Measurements from ENCODE around the gene LARGE1. TPM values are rescaled to one million over a fixed set of nuclear protein-coding genes. Genes with fewer than 3 reads are reported as not detected.

LARGE1 gene
- total RNA-seq: 27.4 TPM
- long read RNA-seq, full-length matches to known transcripts: 2 of 30 reads
- long read RNA-seq, partial matches to known transcripts: 13 of 30 reads
- long read RNA-seq, other reads (novel, unspliced or antisense): 15 of 30 reads

- Histone ChIP-seq H3K4me1 (peaks cover 41% of the 10 kb centered on the region), H3K27me3 (ENCODE audit: low read depth) (peaks cover 15% of the 10 kb centered on the region), H3K9me3 (no peaks in the 10 kb centered on the region), H3K27ac (peak within 1 kb of the TSS; percentile 65), H3K4me3 (peak within 1 kb of the TSS; percentile 80), H3K36me3 (no peaks in the 10 kb centered on the region)
- no peak for TF ChIP-seq CTCF (IDR thresholded peaks at IDR 0.05)
- ATAC-seq (peak; percentile 27 to 28), DNase-seq (no peak)
- intact Hi-C loops (cut with DNase I): loop anchor here (10.0 kb wide), 1 partner anchor 185 kb away; no protein-coding TSS in a partner anchor
Observed at GRCh38 chr22:33920197-33920540, at the start of gene LARGE1. Gene LARGE1 (minus strand): TSS chr22:33920476.

GRCh38 chr22:33969045-33969444, 48.8 kb upstream of the LARGE1 start:
- ATAC-seq: no peak
- no peak overlapping the region for H3K27ac ChIP-seq
- H3K36me3 ChIP-seq: no peaks in the 10 kb centered on the region
- no peak for DNase-seq
- no peaks in the 10 kb centered on the region for H3K4me1 ChIP-seq
- H3K9me3 ChIP-seq: no peaks in the 10 kb centered on the region
- no peak for TF ChIP-seq CTCF (IDR thresholded peaks at IDR 0.05)
- intact Hi-C loops (cut with DNase I): no loop called here
- no peaks in the 10 kb centered on the region for H3K27me3 ChIP-seq (ENCODE audit: low read depth)
- H3K4me3 ChIP-seq: no peak overlapping the region

GRCh38 chr22:33964121-33964520, 43.8 kb upstream of the LARGE1 start:
- no peak overlapping the region for H3K27ac ChIP-seq
- TF ChIP-seq CTCF (IDR thresholded peaks at IDR 0.05): no peak
- H3K4me3 ChIP-seq: no peak overlapping the region
- DNase-seq (no peak), ATAC-seq (no peak)
- H3K36me3 ChIP-seq: no peaks in the 10 kb centered on the region
- intact Hi-C loops (cut with DNase I): no loop called here
- no peaks in the 10 kb centered on the region for H3K27me3 ChIP-seq (ENCODE audit: low read depth)
- no peaks in the 10 kb centered on the region for H3K9me3 ChIP-seq
- H3K4me1 ChIP-seq: no peaks in the 10 kb centered on the region

GRCh38 chr22:33962409-33962808, 42.1 kb upstream of the LARGE1 start:
- TF ChIP-seq CTCF (IDR thresholded peaks at IDR 0.05): no peak
- Histone ChIP-seq H3K9me3 (no peaks in the 10 kb centered on the region), H3K36me3 (no peaks in the 10 kb centered on the region), H3K27me3 (ENCODE audit: low read depth) (no peaks in the 10 kb centered on the region), H3K27ac (no peak overlapping the region), H3K4me3 (no peak overlapping the region), H3K4me1 (no peaks in the 10 kb centered on the region)
- intact Hi-C loops (cut with DNase I): no loop called here
- ATAC-seq (no peak), DNase-seq (no peak)

- Histone ChIP-seq H3K27me3 (ENCODE audit: low read depth) (no peaks in the 10 kb centered on the region), H3K36me3 (no peaks in the 10 kb centered on the region), H3K27ac (no peak overlapping the region), H3K4me3 (no peak overlapping the region), H3K4me1 (no peaks in the 10 kb centered on the region), H3K9me3 (no peaks in the 10 kb centered on the region)
- no peak for ATAC-seq
- intact Hi-C loops (cut with DNase I): no loop called here
- TF ChIP-seq CTCF (IDR thresholded peaks at IDR 0.05): no peak
- DNase-seq: no peak
Observed at GRCh38 chr22:33958741-33959140, 38.5 kb upstream of the LARGE1 start.

GRCh38 chr22:33957086-33957485, 36.8 kb upstream of the LARGE1 start:
- no peak overlapping the region for H3K4me3 ChIP-seq
- intact Hi-C loops (cut with DNase I): no loop called here
- no peak overlapping the region for H3K27ac ChIP-seq
- no peaks in the 10 kb centered on the region for H3K9me3 ChIP-seq
- no peaks in the 10 kb centered on the region for H3K4me1 ChIP-seq
- no peak for TF ChIP-seq CTCF (IDR thresholded peaks at IDR 0.05)
- no peak for DNase-seq
- H3K27me3 ChIP-seq (ENCODE audit: low read depth): no peaks in the 10 kb centered on the region
- no peak for ATAC-seq
- H3K36me3 ChIP-seq: no peaks in the 10 kb centered on the region

Data from lower lobe of right lung (tissue), 2 donors.